ENCODE measurements around the gene RABL6.

DNA sequence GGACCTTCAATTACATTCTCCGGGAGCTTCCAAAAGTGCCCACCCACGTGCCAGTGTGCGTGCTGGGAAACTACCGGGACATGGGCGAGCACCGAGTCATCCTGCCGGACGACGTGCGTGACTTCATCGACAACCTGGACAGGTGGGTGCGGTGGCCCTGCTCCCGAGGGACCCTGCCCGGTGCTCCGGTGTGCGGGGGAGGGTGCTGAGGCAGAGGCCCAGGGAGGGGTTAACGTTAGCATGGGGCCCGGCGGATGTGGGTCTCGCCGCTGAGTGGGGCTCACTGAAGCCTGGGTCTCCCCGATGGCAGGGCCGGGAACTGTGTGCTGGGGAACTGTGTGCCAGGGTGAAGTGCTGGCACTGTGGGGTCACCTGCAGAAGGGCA lies 24.0 kb downstream of the RABL6 start:
- TF ChIP-seq CTCF (IDR thresholded peaks at IDR 0.05) (no peak), POLR2A (IDR thresholded peaks at IDR 0.05) (no peak)

Data from uterus (tissue), 2 donors.